HG02759 (cell line): ENCODE measurements around the gene NBPF4.
"Not testable (repeated sequence)": the region's sequence is repeated elsewhere in the genome, so short reads cannot be mapped to it uniquely, and the experiment has no call there.

Experiments used
- ATAC-seq: cut with Tn5 transposase; IDR thresholded peaks from one replicate; pipeline ENCODE4 v1.9.1; 2021; ENCODE audit warnings: mild to moderate bottlenecking, moderate library complexity; ENCODE audit not compliant: unreplicated experiment

NBPF4 gene

DNA sequence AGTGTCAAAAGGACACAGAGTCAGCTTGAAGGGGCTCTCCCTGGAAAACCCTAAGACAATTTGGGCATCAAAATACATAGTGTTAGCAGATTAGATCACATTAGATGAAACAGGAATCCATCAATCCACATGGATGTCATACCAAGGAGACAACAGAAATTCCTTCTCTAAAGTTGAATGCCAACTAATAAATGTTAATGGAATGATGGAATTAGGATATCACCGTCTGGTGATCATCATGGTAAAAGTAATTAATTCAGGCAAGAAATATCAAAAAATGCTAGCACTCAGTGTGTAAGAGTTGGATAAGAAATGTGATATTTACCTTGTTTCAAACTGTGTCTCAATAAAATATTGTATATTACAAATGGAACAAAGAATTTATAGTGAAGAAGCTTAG, 32.9 kb downstream of the NBPF4 start:
- ATAC-seq: no peak

DNA sequence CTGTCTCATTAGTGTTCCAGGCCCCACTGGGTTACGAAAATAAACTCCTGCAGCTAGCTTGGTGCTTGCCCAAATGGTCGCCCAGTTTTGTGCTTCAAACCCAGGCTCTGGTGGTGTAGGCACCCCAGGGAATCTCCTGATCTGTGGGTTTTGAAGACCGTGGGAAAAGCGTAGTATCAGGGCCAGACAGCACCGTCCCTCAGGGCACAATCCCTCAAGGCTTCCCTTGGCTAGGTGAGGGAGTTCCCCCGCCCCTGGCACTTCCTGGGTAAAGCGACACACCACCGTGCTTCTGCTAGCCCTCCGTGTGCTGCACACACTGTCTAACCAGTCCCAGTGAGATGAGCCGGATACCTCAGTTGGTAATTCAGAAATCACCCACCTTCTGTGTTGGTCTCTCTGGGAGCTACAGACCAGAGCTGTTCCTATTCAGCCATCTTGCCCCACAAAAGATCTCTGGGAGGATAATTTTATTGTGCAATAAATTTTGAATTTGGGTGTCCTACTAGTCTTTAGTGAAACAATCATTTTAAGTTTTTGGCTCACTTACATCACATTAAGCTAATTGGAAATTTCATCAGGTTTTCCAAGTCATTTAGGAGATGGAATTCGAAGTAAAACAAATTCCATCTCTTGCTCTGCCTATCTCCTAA, 34.3 kb downstream of the NBPF4 start:
- ATAC-seq: no peak

DNA sequence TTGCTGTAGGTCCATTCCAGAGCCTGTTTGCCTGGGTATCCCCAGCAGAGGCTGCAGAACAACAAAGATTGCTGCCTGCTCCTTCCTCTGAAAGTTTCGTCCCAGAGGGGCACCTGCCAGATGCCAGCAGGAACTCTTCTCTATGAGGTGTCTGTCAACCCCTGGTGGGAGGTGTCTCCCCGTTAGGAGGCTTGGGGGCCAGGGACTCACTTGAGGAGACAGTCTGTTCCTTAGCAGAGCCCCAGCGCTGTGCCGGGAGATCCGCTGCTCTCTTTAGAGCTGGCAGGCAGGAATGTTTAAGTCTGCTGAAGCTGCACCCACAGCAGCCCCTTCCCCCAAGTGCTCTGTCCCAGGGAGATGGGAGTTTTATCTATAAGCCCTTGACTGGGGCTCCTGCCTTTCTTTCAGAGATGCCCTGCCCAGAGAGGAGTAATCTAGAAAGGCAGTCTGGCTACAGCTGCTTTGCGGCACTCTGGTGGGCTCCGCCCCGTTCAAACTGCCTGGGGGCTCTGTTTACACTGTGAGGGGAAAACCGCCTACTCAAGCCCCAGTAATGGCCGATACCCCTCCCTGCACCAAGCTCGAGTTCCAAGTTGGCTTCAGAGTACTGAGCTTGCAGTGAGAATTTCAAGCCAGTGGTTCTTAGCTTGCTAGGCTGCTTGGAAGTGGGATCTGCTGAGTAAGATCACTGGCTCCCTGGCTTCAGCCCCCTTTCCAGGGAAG, 35.0 kb downstream of the NBPF4 start:
- ATAC-seq: no peak

DNA sequence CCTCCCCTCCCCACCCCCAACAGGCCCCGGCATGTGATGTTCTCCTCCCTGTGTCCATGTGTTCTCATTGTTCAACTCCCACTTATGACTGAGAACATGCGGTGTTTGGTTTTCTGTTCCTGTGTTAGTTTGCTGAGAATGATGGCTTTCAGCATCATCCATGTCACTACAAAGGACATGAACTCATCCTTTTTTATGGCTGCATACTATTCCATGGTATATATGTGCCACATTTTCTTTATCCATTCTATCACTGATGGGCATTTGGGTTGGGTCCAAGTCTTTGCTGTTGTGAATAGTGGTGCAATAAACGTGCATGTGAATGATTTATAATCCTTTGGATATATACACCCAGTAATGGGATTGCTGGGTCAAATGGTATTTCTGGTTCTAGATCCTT, 40.3 kb downstream of the NBPF4 start:
- not testable (repeated sequence) for ATAC-seq

DNA sequence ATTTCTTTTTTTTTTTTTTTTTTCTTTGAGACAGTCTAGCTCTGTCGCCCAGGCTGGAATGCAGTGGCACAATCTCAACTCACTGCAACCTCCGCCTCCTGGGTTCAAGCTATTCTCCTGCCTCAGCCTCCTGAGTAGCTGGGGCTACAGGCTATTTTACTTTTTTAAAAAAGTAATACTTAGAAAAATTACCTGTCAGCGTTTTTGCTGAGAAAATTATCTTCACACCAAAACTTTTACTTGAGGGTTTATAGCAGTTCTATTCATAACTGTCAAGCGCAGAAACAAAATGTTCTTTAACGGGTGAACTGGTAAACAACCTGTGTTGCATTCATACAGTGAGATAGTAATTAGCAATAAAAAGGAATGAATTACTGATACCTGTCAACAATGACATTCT, 42.2 kb downstream of the NBPF4 start:
- no peak for ATAC-seq

DNA sequence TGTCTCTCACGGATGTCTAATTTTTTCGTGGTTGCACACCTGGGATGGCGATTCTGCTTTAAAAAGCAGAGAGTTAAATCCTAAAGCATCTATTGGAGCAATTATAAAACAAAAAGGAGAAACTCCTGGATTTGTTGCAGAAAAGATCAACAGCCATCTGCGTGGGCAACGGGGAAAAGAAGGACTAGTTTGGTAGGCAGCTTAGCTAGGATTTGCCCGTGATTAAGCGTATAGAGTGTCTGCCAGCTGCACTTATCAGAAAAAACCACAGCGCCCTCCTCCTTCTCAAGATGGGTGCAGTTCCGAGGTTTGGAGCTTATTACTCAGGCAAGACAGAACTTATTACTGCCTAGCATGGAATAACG, 43.2 kb downstream of the NBPF4 start:
- ATAC-seq: no peak

DNA sequence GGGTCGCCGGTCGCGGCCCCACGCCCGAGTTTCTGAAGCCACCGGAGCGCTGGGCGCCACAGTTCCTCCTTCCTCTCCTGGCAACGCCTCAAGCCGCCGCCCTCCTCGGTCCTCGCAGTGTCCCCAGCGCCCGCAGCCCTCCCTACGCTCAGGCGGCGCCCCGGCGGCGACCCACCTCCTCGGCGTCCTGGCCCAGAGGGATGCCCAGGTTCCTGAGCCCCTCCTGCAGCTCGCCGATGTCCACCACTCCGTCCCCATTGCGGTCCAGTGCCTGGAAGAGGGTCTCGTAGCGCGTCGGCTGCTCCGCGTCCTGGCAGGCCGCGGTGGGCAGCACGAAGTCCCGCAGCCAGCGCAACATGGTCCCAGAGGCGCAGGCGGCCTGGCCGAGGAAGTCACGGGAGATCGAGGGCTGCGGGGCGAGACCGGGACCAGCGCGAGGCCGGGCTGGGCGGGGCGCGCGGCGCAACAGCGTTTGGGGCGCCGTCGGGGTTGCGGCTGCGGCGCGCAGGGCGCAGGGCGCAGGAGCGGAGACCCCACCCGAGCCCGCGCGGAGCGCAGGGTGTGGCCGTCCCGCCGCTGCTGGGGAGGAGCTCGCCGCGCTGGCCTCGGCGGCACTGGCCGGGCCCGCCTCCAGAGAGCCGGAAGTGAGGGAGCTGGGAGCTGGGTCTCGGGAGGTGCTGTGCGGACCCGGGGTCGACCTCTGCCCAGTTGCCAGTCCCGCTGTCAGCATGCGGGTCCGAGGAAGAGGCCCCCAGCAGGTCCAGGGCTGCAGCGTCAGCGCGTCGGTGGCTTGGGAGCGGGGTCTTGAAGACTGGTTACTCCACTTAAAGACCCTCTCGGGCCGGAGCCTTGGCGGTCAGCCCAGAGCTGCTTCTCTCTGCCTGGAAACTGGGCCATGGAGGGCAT, 43.8 kb downstream of the NBPF4 start, which contains the start of gene SLC25A24:
Gene SLC25A24, minus strand, starts transcription at position 563 of the 906 bp plus-strand sequence. Its CDS starts 205 bp downstream, at position 358.
- ATAC-seq: peak; percentile 89

DNA sequence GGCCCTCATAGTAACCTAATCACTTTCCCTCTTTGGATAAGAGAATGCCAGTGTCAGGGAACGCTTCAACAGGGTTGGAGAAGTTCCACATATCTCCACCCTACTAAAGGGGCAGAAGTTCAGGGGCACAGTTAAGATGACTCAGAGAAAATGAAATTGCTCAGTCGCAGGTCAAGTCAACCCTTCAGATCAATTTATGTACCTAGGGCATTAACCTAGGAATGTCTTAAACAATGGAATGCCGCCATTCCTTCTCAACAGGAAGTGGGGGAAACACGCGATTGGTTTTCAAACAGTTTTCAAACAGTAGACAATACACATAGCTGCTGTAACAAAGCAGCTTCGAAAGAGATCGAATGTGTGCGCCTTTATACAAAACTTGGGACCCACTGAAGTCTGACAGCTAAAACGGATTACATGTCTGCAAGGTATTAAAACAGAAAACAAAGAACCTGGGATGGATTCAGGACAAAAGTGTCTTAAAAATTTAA, 44.6 kb downstream of the NBPF4 start:
- no peak for ATAC-seq

DNA sequence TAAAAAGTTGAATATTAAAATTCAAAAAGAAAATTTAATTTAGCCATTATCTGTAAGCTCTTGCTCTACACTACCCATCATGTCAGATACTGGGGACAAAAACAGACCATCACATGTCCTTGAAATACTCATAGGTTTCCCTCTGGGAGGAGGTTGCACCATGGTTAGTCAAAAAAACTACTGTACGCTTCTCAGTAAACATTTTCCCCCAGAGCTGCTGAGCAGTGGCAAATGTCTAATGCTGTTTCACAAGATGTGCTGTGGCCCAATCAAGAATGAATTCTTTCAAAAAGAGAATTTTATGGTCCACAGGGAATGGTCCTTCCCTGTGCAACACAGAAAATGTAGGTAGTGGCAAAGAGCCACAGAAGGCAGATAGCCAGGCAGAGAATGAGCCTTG, 49.8 kb downstream of the NBPF4 start:
- no peak for ATAC-seq

DNA sequence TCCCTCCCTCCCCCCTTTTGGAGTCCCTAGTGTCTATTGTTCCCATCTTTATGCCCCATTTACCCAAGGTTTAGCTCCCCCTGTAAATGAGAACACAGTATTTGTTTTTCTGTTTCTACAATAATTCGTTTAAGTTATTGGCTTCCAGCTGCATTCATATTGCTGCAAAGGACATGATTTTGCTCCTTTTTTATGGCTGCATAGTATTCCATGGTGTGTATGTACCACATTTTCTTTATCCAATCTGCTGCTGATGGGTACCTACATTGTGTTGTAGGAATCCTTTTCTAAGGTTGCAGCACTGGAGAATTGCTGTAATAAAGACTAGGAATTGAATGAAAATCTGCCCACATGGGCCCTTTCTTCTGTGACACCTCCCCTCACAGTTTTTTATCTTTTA, 50.5 kb downstream of the NBPF4 start:
- ATAC-seq: no peak

DNA sequence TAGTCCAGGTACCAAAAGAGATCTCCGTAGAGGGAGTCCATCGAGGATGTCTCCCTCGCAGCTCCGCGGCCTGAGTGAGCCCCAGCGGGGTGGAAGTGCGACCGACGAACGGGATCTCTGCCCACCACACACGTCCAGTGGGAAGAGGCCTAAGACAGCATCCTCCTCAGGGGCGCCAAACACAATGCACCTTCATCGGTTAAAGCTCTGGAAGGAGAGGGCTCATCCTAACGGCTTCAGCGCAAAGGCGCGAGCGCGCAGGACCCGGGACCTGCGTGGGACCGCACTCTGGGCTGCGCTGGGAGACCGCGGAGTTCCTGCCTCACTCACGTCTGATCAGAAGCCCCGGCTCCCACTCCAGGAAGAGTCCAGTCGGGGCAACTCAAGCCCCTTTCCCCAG, 51.3 kb downstream of the NBPF4 start:
- ATAC-seq: no peak

DNA sequence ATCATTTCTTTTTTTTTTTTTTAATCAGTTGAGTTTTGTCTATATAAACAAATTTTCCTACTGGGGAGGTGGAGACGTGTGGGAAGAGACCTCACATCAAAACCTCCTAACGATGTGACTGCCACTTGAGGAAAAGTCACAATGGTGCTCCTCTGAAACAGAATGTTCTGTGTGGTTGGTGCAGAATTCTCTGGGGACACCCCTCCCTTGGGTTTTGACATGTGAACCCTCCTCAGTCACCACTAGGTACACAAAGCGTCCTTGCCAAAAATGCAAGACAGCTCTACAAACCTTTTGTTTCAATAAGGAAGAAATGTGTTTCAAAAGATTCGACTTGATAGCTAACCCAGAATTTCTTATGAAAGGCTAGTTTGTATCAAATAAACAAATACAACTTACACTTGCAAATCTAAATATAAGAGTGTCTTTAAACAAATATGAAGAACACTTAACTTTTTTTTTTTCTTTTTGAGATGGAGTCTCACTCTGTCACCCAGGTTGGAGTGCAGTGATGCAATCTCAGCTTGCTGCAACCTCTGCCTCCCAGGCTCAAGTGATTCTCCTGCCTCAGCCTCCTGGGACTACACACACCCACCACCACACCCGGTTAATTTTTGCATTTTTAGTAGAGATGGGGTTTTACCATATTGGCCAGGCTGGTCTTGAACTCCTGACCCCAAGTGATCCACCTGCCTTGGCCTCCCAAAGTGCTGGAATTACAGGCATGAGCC, 53.0 kb downstream of the NBPF4 start:
- no peak for ATAC-seq

DNA sequence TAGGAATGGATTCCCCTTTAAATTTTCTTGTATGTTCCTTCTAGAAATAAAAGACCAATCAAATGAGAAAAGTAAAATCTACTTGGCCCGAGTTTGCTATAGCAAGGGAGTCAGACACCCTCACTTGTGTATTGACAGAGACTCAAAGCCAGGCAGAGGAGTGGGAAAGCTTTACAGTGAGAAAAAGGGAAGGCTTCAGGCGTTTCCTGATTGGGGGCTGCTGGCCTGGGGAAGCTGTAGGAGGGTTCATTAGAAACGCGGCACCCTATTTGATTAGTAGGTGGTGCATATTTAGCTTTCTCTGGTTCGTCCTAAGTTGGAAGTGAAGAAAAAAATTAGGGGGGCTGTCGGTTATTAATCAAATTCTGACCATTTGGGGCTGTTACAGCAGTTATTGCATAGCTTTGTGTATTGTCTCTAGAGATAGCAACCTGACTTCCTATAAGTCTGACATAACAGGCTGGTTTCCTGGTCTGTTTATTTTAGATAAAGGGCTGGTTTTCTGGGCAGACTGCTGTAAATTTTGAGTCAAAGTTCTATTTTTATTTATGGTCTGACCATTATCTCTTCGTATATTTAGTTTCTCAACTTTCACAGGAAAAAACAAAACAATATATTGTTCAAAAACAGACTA, 53.8 kb downstream of the NBPF4 start:
- no peak for ATAC-seq

DNA sequence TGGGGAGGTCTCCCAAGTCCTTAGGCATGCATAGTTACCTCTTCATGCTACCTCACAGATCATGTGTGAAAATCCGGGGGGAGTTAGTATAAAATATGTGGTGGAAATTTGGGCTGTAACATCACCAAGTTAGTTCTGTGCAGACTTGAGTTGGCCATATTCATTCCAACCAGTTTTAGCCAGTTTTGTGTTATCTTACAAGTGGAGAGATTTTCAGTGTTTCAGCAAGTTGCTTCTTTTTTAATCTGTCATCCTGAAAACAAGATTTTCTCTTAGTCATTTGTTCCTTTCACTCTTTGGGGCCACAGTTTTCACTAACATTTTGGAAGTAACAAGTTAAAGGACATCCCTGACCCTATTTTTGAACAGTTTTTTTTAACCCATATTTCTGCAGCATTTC, 55.1 kb downstream of the NBPF4 start:
- no peak for ATAC-seq

DNA sequence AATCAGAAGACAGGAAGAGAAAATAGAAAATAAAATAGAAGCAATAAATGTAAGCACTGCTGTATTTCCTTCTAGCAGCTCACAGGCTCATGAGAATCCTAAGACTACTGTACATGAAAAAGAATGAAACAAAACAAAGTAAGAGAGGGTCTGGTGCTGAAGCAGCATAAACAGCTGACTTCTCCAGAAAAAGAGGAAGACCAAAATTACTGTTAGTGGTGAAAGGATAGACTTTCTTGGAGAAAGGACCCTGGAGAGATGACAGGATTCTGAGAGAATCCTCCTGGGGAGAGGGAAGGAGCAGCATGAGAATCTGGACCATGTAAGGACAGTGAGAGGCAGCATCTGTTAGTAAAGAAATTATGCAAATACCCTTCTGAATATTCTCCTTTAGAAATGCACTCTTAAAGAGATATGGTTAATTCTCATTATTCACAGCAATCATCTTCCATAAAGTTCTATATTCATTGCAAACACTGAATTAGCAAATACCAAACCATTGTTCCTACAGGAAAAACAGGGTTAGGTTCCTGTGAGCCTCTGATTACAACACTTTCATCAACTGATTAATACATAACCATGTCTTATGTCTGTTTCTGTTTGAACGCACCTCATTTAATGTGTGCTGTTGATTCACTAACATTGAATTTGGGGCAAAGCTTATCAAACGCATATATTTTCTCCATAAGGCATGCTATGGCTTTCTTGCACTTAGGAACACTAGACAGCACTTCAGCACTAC, 60.7 kb downstream of the NBPF4 start:
- ATAC-seq: no peak

DNA sequence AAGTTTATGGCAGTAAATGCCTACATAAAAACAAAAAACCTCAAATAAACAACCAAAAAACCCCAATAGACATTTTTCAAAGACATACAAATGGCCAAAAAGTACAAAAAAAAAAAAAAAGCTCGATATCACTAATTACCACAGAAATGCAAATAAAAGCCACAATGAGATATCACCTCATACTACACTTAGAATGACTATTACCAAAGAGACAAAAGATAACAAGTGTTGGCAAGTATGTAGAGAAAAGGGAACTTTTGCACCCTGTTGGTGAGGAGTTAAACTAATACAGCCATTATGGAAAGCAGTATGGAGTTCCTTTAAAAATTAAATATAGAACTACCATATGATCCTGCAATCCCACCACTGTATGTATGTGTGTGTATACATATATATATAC, 64.9 kb downstream of the NBPF4 start:
- ATAC-seq: no peak
